H1 (cell line): ENCODE results near the gene LY86. TPM values are rescaled to one million over a fixed set of nuclear protein-coding genes. Genes with fewer than 3 reads are reported as not detected.
A peak's percentile ranks its signal among the peaks of the same experiment; 100 is the strongest.

ENCODE experiments used
- CTCF ChIA-PET: fragments of 300-600 bp; sonication (Branson Sonifier 250); formaldehyde crosslinking; loops from one replicate; lab custom pipeline; 2021; ENCODE audit not compliant: partially characterized antibody; lab: Charles Lee
- POLR2A ChIA-PET: fragments of 300-600 bp; sonication (Branson Sonifier 250); formaldehyde crosslinking; loops from one replicate; lab custom pipeline; 2021; ENCODE audit warnings: inconsistent platforms; ENCODE audit not compliant: partially characterized antibody; lab: Charles Lee
- DNase-seq, 2 experiments: peaks; one replicate each; pipeline versions ENCODE4 v3.0.0 to v3.0.0-alpha.2; 2010 to 2022; ENCODE audit warnings: low spot score in 2 of 2, low read depth in 1 of 2, mixed read lengths in 1 of 2
- FAIRE-seq: peaks from 2 replicates; lab custom pipeline; 2011; peaks lifted over from hg19 to GRCh38; lab: Jason Lieb, UNC
- H2AFZ ChIP-seq: 2 replicates; pipeline ENCODE4 v1.8.1; 2012; ENCODE audit warnings: low read length, inconsistent platforms
- H2AK5ac ChIP-seq: 2 replicates; pipeline ENCODE4 v1.6.1; 2013; ENCODE audit warnings: low read depth, low read length
- H2BK120ac ChIP-seq: replicated peaks from 2 replicates; pipeline ENCODE3; 2013; ENCODE audit warnings: low read depth, low read length, inconsistent platforms
- H2BK12ac ChIP-seq: 2 replicates; pipeline ENCODE4 v1.6.1; 2013; ENCODE audit warnings: low read depth, low read length
- H2BK15ac ChIP-seq: 2 replicates; pipeline ENCODE4 v1.6.1; 2013; ENCODE audit warnings: low read length
- H2BK20ac ChIP-seq: 2 replicates; pipeline ENCODE4 v1.6.1; 2013; ENCODE audit warnings: low read length
- H2BK5ac ChIP-seq: 2 replicates; pipeline ENCODE4 v1.6.1; 2013; ENCODE audit warnings: low read depth, low read length
- H3K14ac ChIP-seq: 2 replicates; pipeline ENCODE4 v1.6.1; 2013; ENCODE audit warnings: inconsistent platforms; ENCODE audit not compliant: insufficient read length
- H3K18ac ChIP-seq: 2 replicates; pipeline ENCODE4 v1.6.1; 2013; ENCODE audit warnings: low read length; ENCODE audit errors: extremely low read depth
- H3K23ac ChIP-seq: 2 replicates; pipeline ENCODE4 v1.6.1; 2013; ENCODE audit warnings: inconsistent platforms; ENCODE audit not compliant: insufficient read length
- H3K23me2 ChIP-seq: 2 replicates; pipeline ENCODE4 v1.6.1; 2013; ENCODE audit warnings: low read depth, low read length
- H3K27ac ChIP-seq: 2 replicates; pipeline ENCODE4 v1.6.1; 2011; ENCODE audit warnings: low read depth, low read length, inconsistent platforms
- H3K27me3 ChIP-seq, 4 experiments: replicated peaks in 1 of 4; 1 replicate in 1 of 4; 2 replicates in 3 of 4; pipeline versions ENCODE4 v1.6.1 to v1.8.1; 2011 to 2013; ENCODE audit warnings: low read length in 3 of 4, mild to moderate bottlenecking in 3 of 4, inconsistent platforms in 2 of 4, mixed read lengths in 2 of 4, moderate library complexity in 1 of 4; ENCODE audit not compliant: control insufficient read depth in 3 of 4, insufficient read depth in 3 of 4; ENCODE audit errors: extremely low read depth in 1 of 4
- H3K36me3 ChIP-seq, 4 experiments: 2 replicates each; pipeline versions ENCODE4 v1.6.1 to v1.8.1; 2011 to 2013; ENCODE audit warnings: mild to moderate bottlenecking in 4 of 4, low read length in 3 of 4, moderate library complexity in 2 of 4, control low read depth in 1 of 4, inconsistent platforms in 1 of 4; ENCODE audit not compliant: insufficient read depth in 4 of 4, control insufficient read depth in 2 of 4
- H3K4ac ChIP-seq: replicated peaks from 2 replicates; pipeline ENCODE3; 2013; ENCODE audit warnings: low read length, low read depth, mixed read lengths, inconsistent platforms; ENCODE audit not compliant: insufficient read length
- H3K4me1 ChIP-seq, 4 experiments: replicated peaks in 1 of 4; 1 replicate in 1 of 4; 2 replicates in 3 of 4; pipeline versions ENCODE4 v1.6.1 to v1.8.1; 2011 to 2013; ENCODE audit warnings: low read length in 3 of 4, inconsistent platforms in 2 of 4, mixed read lengths in 1 of 4; ENCODE audit not compliant: insufficient read depth in 4 of 4, control insufficient read depth in 3 of 4
- H3K4me2 ChIP-seq, 2 experiments: 2 replicates each; pipeline versions ENCODE4 v1.6.1 to v1.8.1; 2011 to 2013; ENCODE audit warnings: low read depth in 2 of 2, low read length in 2 of 2, control low read depth in 1 of 2, inconsistent platforms in 1 of 2, mild to moderate bottlenecking in 1 of 2; ENCODE audit not compliant: insufficient read depth in 1 of 2
- H3K4me3 ChIP-seq, 4 experiments: fragments of 200-600, 300-600 bp in 1 of 4; sonication (generic), shearing (Covaris generic), sonication (Bioruptor Twin) in 1 of 4; 2 replicates each; pipeline versions ENCODE4 v1.5.1 to v1.8.1; 2011 to 2016; ENCODE audit warnings: low read length in 4 of 4, low read depth in 3 of 4, control low read depth in 2 of 4, inconsistent platforms in 2 of 4, mild to moderate bottlenecking in 2 of 4, mixed read lengths in 1 of 4, moderate library complexity in 1 of 4; ENCODE audit not compliant: insufficient read depth in 2 of 4; ENCODE audit errors: extremely low read depth in 1 of 4
- H3K56ac ChIP-seq: replicated peaks from 2 replicates; pipeline ENCODE3; 2013; ENCODE audit warnings: low read depth, mild to moderate bottlenecking, mixed read lengths, low read length, inconsistent platforms; ENCODE audit not compliant: insufficient read length
- H3K79me1 ChIP-seq: 2 replicates; pipeline ENCODE4 v1.6.1; 2013; ENCODE audit warnings: low read depth, low read length, control low read depth
- H3K79me2 ChIP-seq, 2 experiments: 2 replicates each; pipeline versions ENCODE4 v1.6.1 to v1.8.1; 2012 to 2013; ENCODE audit warnings: low read length in 2 of 2, mild to moderate bottlenecking in 2 of 2, inconsistent platforms in 1 of 2; ENCODE audit not compliant: insufficient read depth in 2 of 2, control insufficient read depth in 1 of 2
- H3K9ac ChIP-seq, 4 experiments: replicated peaks in 1 of 4; 1 replicate in 1 of 4; 2 replicates in 3 of 4; pipeline versions ENCODE4 v1.6.1 to v1.8.1; 2011 to 2013; ENCODE audit warnings: low read depth in 3 of 4, low read length in 3 of 4, control low read depth in 2 of 4, mild to moderate bottlenecking in 2 of 4, moderate library complexity in 2 of 4, inconsistent platforms in 1 of 4; ENCODE audit errors: extremely low read depth in 1 of 4
- H3K9me3 ChIP-seq, 2 experiments: 2 replicates each; pipeline versions ENCODE4 v1.6.1 to v1.8.1; 2012 to 2013; ENCODE audit warnings: mild to moderate bottlenecking in 2 of 2, moderate library complexity in 2 of 2, control low read depth in 1 of 2, inconsistent platforms in 1 of 2, low read depth in 1 of 2, low read length in 1 of 2, mixed read lengths in 1 of 2; ENCODE audit not compliant: insufficient read depth in 2 of 2
- H4K20me1 ChIP-seq, 2 experiments: replicated peaks in 1 of 2; 2 replicates each; pipeline versions ENCODE3 to v1.8.1; 2011 to 2013; ENCODE audit warnings: inconsistent platforms in 2 of 2, low read length in 2 of 2, mild to moderate bottlenecking in 1 of 2; ENCODE audit not compliant: insufficient read depth in 2 of 2, control insufficient read depth in 1 of 2
- H4K5ac ChIP-seq: 2 replicates; pipeline ENCODE4 v1.6.1; 2013; ENCODE audit warnings: low read length, low read depth, mixed read lengths, inconsistent platforms; ENCODE audit not compliant: insufficient read length
- H4K8ac ChIP-seq: 2 replicates; pipeline ENCODE4 v1.8.0; 2013; ENCODE audit warnings: mild to moderate bottlenecking, moderate library complexity, low read length, inconsistent platforms; ENCODE audit not compliant: insufficient read depth; ENCODE audit errors: extremely low read depth
- H4K91ac ChIP-seq: replicated peaks from 2 replicates; pipeline ENCODE3; 2013; ENCODE audit warnings: low read length, mixed read lengths, inconsistent platforms; ENCODE audit not compliant: insufficient read length
- ASH2L ChIP-seq: fragments of 200-600, 300-600 bp; sonication (generic); IDR thresholded peaks from one replicate; pipeline ENCODE4 v1.7.1; 2017; ENCODE audit warnings: low read length
- CTBP2 ChIP-seq: IDR thresholded peaks from 2 replicates; pipeline ENCODE4 v1.7.0; 2011; ENCODE audit warnings: borderline replicate concordance, mild to moderate bottlenecking, moderate library complexity, mixed read lengths, low read length; ENCODE audit not compliant: insufficient read depth, insufficient read length
- PHF8 ChIP-seq: fragments of 200-600 bp; sonication (generic); conservative IDR thresholded peaks from 2 replicates; pipeline ENCODE4 v1.7.1; 2012; ENCODE audit warnings: low read depth, mild to moderate bottlenecking, inconsistent platforms, low read length, moderate library complexity
- POLR2A ChIP-seq, 2 experiments: IDR thresholded peaks; 1 replicate in 1 of 2; 2 replicates in 1 of 2; pipeline ENCODE4 v1.6.1; 2011; ENCODE audit warnings: low read depth in 2 of 2, low read length in 2 of 2, mild to moderate bottlenecking in 2 of 2; ENCODE audit errors: control extremely low read depth in 1 of 2
- RXRA ChIP-seq: IDR thresholded peaks from 2 replicates; pipeline ENCODE4 v1.6.1; 2011; ENCODE audit warnings: low read depth, mild to moderate bottlenecking, low read length, moderate library complexity; ENCODE audit not compliant: insufficient read depth
- TAF1 ChIP-seq: IDR thresholded peaks from 2 replicates; pipeline ENCODE4 v1.6.1; 2011; ENCODE audit warnings: mild to moderate bottlenecking, low read depth, low read length
- TBP ChIP-seq: IDR thresholded peaks from 2 replicates; pipeline ENCODE4 v1.6.1; 2011; ENCODE audit warnings: low read depth, low read length, improper control_type of control experiment
- WGBS, 2 experiments: shearing (Covaris generic) in 1 of 2; methylation state at CpG; one replicate each; pipeline versions ENCODE4 v1.1.6 to v1.1.7; 2013 to 2015; ENCODE audit warnings: low lambda C conversion rate in 2 of 2, mixed read lengths in 2 of 2, inconsistent platforms in 1 of 2, low coverage in 1 of 2, missing lambda C conversion rate in 1 of 2; ENCODE audit not compliant: insufficient replicate concordance in 2 of 2, insufficient coverage in 1 of 2, insufficient read length in 1 of 2; ENCODE audit errors: extremely low coverage in 1 of 2, missing lambda C conversion rate in 1 of 2; 5-methylcytosine and 5-hydroxymethylcytosine counted together
- polyA plus RNA-seq, 7 experiments: library from polyadenylated mRNA; depleted of rRNA in 3 of 7; stranded (reverse) in 5 of 7; unstranded in 2 of 7; fragments of >200 nt in 5 of 7; fragments of 200-250 nt in 2 of 7; gene quantifications; 1 replicate in 5 of 7; 2 replicates in 1 of 7; 4 replicates in 1 of 7; pipeline versions ENCODE4 v1.2.1 to v1.2.3, GENCODE V29; 2011 to 2013; ENCODE audit warnings: missing spikeins in 2 of 7, mixed read lengths in 2 of 7
- total RNA-seq: library from RNA; stranded (reverse); fragmentation: NEBNext Ultra II Directional; extraction: Animal tissue kit (Norgen Biotek cat#: 25700); gene quantifications from 2 replicates; pipeline ENCODE4 v1.2.1, GENCODE V29; 2021
- TF ChIP-seq, protein P1 (sequence below): IDR thresholded peaks from 2 replicates; pipeline ENCODE4 v1.6.1; 2012; ENCODE audit warnings: inconsistent platforms
- TF ChIP-seq, protein P2 (sequence below): IDR thresholded peaks from 2 replicates; pipeline ENCODE4 v1.6.1; 2012; ENCODE audit warnings: inconsistent platforms

Gene LY86
- total and polyA plus RNA-seq, 2 of the 8 experiments (the other 6 are each of a cell fraction or from before 2014, with no cell fraction given): not detected

DNA sequence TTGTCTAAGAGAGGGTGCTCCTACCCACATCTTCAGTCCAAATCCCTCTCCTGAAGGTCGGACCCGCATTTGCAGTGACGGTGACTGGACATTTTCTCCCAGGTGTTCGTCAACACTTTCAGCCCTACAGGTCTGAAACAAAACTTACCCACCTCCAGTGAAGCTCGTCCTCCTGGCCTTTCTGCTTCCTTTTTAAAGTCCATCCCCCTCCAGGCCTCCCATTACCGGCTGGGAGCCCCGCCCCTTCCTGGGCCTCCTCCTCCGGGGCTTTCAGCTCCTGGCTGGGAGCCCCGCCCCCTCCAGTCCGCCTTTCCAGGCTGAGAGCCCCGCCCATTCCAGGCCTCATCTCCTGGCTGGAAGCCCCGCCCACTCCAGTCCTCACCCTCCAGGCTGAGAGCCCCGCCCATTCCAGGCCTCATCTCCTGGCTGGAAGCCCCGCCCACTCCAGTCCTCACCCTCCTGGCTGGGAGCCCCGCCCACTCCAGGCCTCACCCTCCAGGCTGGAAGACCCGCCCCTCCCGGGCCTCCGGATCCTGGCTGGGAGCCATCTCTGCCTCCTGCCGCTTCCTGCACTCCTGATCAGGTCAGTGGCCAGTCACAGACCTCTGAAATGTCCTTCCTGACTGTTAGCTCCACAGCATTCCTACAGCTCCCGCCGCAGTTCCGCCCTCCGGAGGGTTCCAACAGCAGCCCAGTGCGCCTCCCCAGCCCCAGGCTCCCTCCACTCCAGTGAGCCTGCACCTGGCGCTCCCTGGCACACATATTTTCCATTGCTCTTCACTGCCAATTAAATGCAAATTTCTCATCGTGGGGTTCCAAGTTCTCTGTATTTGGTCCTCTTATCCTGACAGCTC, 98.5 kb downstream of the LY86 start:
- Histone ChIP-seq H4K5ac (peak overlapping the region; percentile 95), H4K8ac (peak overlapping the region; percentile 73; the same call in 1 of the 2 replicates), H2BK15ac (peak overlapping the region; percentile 98; the same call in 1 of the 2 replicates), H3K27me3 (no peaks in the 10 kb centered on the region), H3K56ac (peak overlapping the region; percentile 70), H4K91ac (peak overlapping the region; percentile 93), H3K4me3 (peak overlapping the region; percentile 49 to 64 (median 57); a peak in 7 of 8 replicates), H3K36me3 (no peaks in the 10 kb centered on the region), H2BK120ac (peak overlapping the region; percentile 93), H2BK20ac (no peak overlapping the region), H2AFZ (peak overlapping the region; percentile 86; the same call in 1 of the 2 replicates), H3K79me1 (no peaks in the 10 kb centered on the region), H3K9ac (peak overlapping the region; percentile 28 to 57 (median 34); a peak in 3 of 7 replicates), H3K4ac (peak overlapping the region; percentile 79), H2AK5ac (no peak overlapping the region), H3K79me2 (no peaks in the 10 kb centered on the region), H3K18ac (peak overlapping the region; percentile 91; the same call in 1 of the 2 replicates), H3K4me1 (peaks cover 8 to 17% (median 16%) of the 10 kb centered on the region in 4 experiments), H2BK5ac (peak overlapping the region; percentile 82; the same call in 1 of the 2 replicates), H3K14ac (no peak overlapping the region), H3K9me3 (no peaks in the 10 kb centered on the region), H4K20me1 (no peaks in the 10 kb centered on the region), H3K27ac (peak overlapping the region; percentile 41; the same call in 1 of the 2 replicates), H2BK12ac (peak overlapping the region; percentile 42), H3K23me2 (peaks cover 4% of the 10 kb centered on the region), H3K23ac (no peak overlapping the region), H3K4me2 (peak overlapping the region; percentile 66 to 93)
- FAIRE-seq: no peak
- peak; percentile 94 to 97 for DNase-seq
- WGBS, 2 experiments: 12% methylated on average over 24 of the region's 26 CpGs; no CpG with 5 or more reads in 1 of the 2 experiments
- POLR2A ChIA-PET: interaction anchor here (0.5 to 1.4 kb wide), 7 partner anchors 8 to 545 kb away, joined by 3 to 4 read pairs (median 3); no protein-coding TSS in a partner anchor
- CTCF ChIA-PET: interaction anchor here (0.6 to 7.2 kb wide), 9 partner anchors 8 to 559 kb away, joined by 3 to 64 read pairs (median 3); no protein-coding TSS in a partner anchor
- TF ChIP-seq ASH2L (peak; percentile 36), RXRA (no peak), PHF8 (0 out of 2 replicates have a peak, but pooled peaks have one; percentile 27), POLR2A (IDR thresholded peaks at IDR 0.05; ENCODE audit: control extremely low read depth in 1 of 2, low read depth in 2 of 2, low read length in 2 of 2) (peak in 1 of 2 experiments; percentile 66; a peak in 1 of 3 replicates), CTBP2 (peak; percentile 28), TAF1 (peak; percentile 55; the same call in 1 of the 2 replicates), TBP (peak; percentile 41; the same call in 1 of the 2 replicates)
- TF ChIP-seq, protein P1, sequence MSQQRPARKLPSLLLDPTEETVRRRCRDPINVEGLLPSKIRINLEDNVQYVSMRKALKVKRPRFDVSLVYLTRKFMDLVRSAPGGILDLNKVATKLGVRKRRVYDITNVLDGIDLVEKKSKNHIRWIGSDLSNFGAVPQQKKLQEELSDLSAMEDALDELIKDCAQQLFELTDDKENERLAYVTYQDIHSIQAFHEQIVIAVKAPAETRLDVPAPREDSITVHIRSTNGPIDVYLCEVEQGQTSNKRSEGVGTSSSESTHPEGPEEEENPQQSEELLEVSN: no peak
- TF ChIP-seq, protein P2, sequence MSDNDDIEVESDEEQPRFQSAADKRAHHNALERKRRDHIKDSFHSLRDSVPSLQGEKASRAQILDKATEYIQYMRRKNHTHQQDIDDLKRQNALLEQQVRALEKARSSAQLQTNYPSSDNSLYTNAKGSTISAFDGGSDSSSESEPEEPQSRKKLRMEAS: no peak
